HepG2 (cell line): ENCODE measurements around the gene POLE3.

Experiments
- ASH2L ChIP-seq: fragments of 300-600, 200-600 bp; sonication (generic); IDR thresholded peaks from 2 replicates; pipeline ENCODE4 v1.7.0; 2017; ENCODE audit warnings: low read depth, mild to moderate bottlenecking, moderate library complexity, mixed read lengths, low read length; ENCODE audit not compliant: insufficient read length
- CHD4 ChIP-seq: fragments of 200-600 bp; sonication (generic); IDR thresholded peaks from 2 replicates; pipeline ENCODE4 v1.7.0; 2017; ENCODE audit warnings: mild to moderate bottlenecking, low read length, borderline replicate concordance
- CTCF ChIP-seq: sonication (generic); formaldehyde crosslinking; IDR thresholded peaks from 2 replicates; pipeline ENCODE4 v1.5.0; 2020; ENCODE audit warnings: mild to moderate bottlenecking, missing genetic modification reagents, moderate library complexity
- ELF4 ChIP-seq: sonication (generic); formaldehyde crosslinking; IDR thresholded peaks from 2 replicates; pipeline ENCODE4 v1.5.0; 2020; ENCODE audit warnings: missing genetic modification reagents, mild to moderate bottlenecking, moderate library complexity, borderline replicate concordance
- HNRNPL ChIP-seq: fragments of 200-400 bp; formaldehyde crosslinking; IDR thresholded peaks from 2 replicates; pipeline ENCODE4 v1.6.1; 2017; ENCODE audit warnings: mild to moderate bottlenecking, low read depth, low read length
- JUNB ChIP-seq: sonication (generic); formaldehyde crosslinking; IDR thresholded peaks from 2 replicates; pipeline ENCODE4 v1.8.0; 2022; ENCODE audit warnings: missing genetic modification reagents, mild to moderate bottlenecking, borderline replicate concordance
- MXI1 ChIP-seq: IDR thresholded peaks from 3 replicates; pipeline ENCODE4 v1.6.1; 2012; ENCODE audit warnings: low read depth, low read length, inconsistent platforms, borderline replicate concordance
- REST ChIP-seq, 2 experiments: IDR thresholded peaks; 2 replicates each; pipeline ENCODE4 v1.6.1; 2011 to 2012; ENCODE audit warnings: low read length in 2 of 2, borderline replicate concordance in 1 of 2, low read depth in 1 of 2, mild to moderate bottlenecking in 1 of 2, moderate library complexity in 1 of 2
- ZIK1 ChIP-seq: sonication (generic); formaldehyde crosslinking; IDR thresholded peaks from 2 replicates; pipeline ENCODE4 v1.5.0; 2020; ENCODE audit warnings: mild to moderate bottlenecking, low read depth, missing genetic modification reagents, borderline replicate concordance
- ZNF382 ChIP-seq: sonication (generic); formaldehyde crosslinking; IDR thresholded peaks from 2 replicates; pipeline ENCODE4 v1.5.0; 2020; ENCODE audit warnings: missing genetic modification reagents, mild to moderate bottlenecking, borderline replicate concordance
- ZNF546 ChIP-seq: sonication (generic); formaldehyde crosslinking; conservative IDR thresholded peaks from 2 replicates; pipeline ENCODE4 v1.8.1; 2023; ENCODE audit warnings: mild to moderate bottlenecking, missing genetic modification reagents
- ZNF782 ChIP-seq: sonication (generic); formaldehyde crosslinking; IDR thresholded peaks from 2 replicates; pipeline ENCODE4 v1.4.0; 2020; ENCODE audit warnings: missing genetic modification reagents, mild to moderate bottlenecking, borderline replicate concordance

GRCh38 chr9:113389451-113389850 is 21.0 kb downstream of the POLE3 start:
- TF ChIP-seq REST (IDR thresholded peaks at IDR 0.05; ENCODE audit: borderline replicate concordance in 1 of 2, low read depth in 1 of 2, low read length in 2 of 2) (no peak), CHD4 (no peak), ZIK1 (CRISPR knock-in tag) (no peak), ELF4 (CRISPR knock-in tag) (no peak), ZNF382 (CRISPR knock-in tag) (no peak), ZNF546 (no peak), CTCF (CRISPR knock-in tag) (no peak), ZNF782 (no peak), ASH2L (no peak), MXI1 (no peak), HNRNPL (no peak), JUNB (no peak)
